Liver (tissue), 9 donors: ENCODE measurements around the gene LTA4H. TPM values are rescaled to one million over a fixed set of nuclear protein-coding genes. Genes with fewer than 3 reads are reported as not detected.

Experiments used
- DNase-seq: peaks from one replicate; pipeline ENCODE4 v3.0.0-alpha.2; 2017; ENCODE audit warnings: low spot score
- H3K27ac ChIP-seq, 2 donors: one replicate each; pipeline ENCODE4 v1.7.0; 2013; ENCODE audit warnings: inconsistent platforms in 2 of 2, low read length in 2 of 2, control low read depth in 1 of 2, low read depth in 1 of 2, mild to moderate bottlenecking in 1 of 2
- H3K27me3 ChIP-seq, 4 donors: one replicate each; pipeline versions ENCODE4 v1.6.1 to v1.7.0; 2013; ENCODE audit warnings: low read length in 3 of 4, inconsistent platforms in 1 of 4, mild to moderate bottlenecking in 1 of 4, moderate library complexity in 1 of 4; ENCODE audit not compliant: control insufficient read depth in 4 of 4, insufficient read depth in 4 of 4
- H3K36me3 ChIP-seq, 4 donors: one replicate each; pipeline versions ENCODE4 v1.6.1 to v1.7.0; 2013; ENCODE audit warnings: low read length in 3 of 4, mild to moderate bottlenecking in 3 of 4, low read depth in 1 of 4, moderate library complexity in 1 of 4; ENCODE audit not compliant: control insufficient read depth in 4 of 4, insufficient read depth in 3 of 4
- H3K4me1 ChIP-seq, 4 donors: one replicate each; pipeline versions ENCODE4 v1.6.1 to v1.7.0; 2013; ENCODE audit warnings: low read length in 3 of 4, mild to moderate bottlenecking in 3 of 4, moderate library complexity in 1 of 4; ENCODE audit not compliant: control insufficient read depth in 4 of 4, insufficient read depth in 4 of 4
- H3K4me3 ChIP-seq, 3 donors: one replicate each; pipeline versions ENCODE4 v1.6.1 to v1.7.0; 2013; ENCODE audit warnings: low read length in 3 of 3, control low read depth in 1 of 3, low read depth in 1 of 3, mild to moderate bottlenecking in 1 of 3
- H3K9ac ChIP-seq, 2 donors: one replicate each; pipeline ENCODE4 v1.7.0; 2013; ENCODE audit warnings: low read length in 2 of 2, mild to moderate bottlenecking in 2 of 2, moderate library complexity in 2 of 2, control low read depth in 1 of 2, low read depth in 1 of 2
- H3K9me3 ChIP-seq, 4 donors: one replicate each; pipeline versions ENCODE4 v1.6.1 to v1.7.0; 2013; ENCODE audit warnings: low read length in 3 of 4; ENCODE audit not compliant: control insufficient read depth in 4 of 4
- EGR1 ChIP-seq, 2 donors: IDR thresholded peaks; 2 replicates each; pipeline ENCODE4 v1.6.1; 2016 to 2018; ENCODE audit warnings: antibody characterized with exemption in 2 of 2, low read depth in 2 of 2
- FOXA1 ChIP-seq: IDR thresholded peaks from 2 replicates; pipeline ENCODE4 v1.6.1; 2016; ENCODE audit warnings: antibody characterized with exemption
- FOXA2 ChIP-seq: IDR thresholded peaks from 2 replicates; pipeline ENCODE4 v1.6.1; 2016; ENCODE audit warnings: antibody characterized with exemption
- GABPA ChIP-seq, 2 donors: IDR thresholded peaks in 1 of 2; conservative IDR thresholded peaks in 1 of 2; 2 replicates each; pipeline ENCODE4 v1.6.1; 2016; ENCODE audit warnings: antibody characterized with exemption in 2 of 2, mild to moderate bottlenecking in 1 of 2, moderate library complexity in 1 of 2
- HNF4A ChIP-seq, 2 donors: conservative IDR thresholded peaks; 2 replicates each; pipeline ENCODE4 v1.6.1; 2016; ENCODE audit warnings: antibody characterized with exemption in 2 of 2, mild to moderate bottlenecking in 2 of 2
- HNF4G ChIP-seq: IDR thresholded peaks from 2 replicates; pipeline ENCODE4 v1.6.1; 2016; ENCODE audit warnings: antibody characterized with exemption
- JUND ChIP-seq, 2 donors: IDR thresholded peaks; 2 replicates each; pipeline ENCODE4 v1.6.1; 2016; ENCODE audit warnings: antibody characterized with exemption in 2 of 2
- NR2F2 ChIP-seq: IDR thresholded peaks from 2 replicates; pipeline ENCODE4 v1.6.1; 2016; ENCODE audit warnings: antibody characterized with exemption
- RAD21 ChIP-seq, 2 donors: IDR thresholded peaks; 2 replicates each; pipeline ENCODE4 v1.6.1; 2016; ENCODE audit warnings: antibody characterized with exemption in 2 of 2, mild to moderate bottlenecking in 2 of 2
- TAF1 ChIP-seq: conservative IDR thresholded peaks from 2 replicates; pipeline ENCODE4 v1.6.1; 2016; ENCODE audit warnings: antibody characterized with exemption, mild to moderate bottlenecking
- WGBS: extraction: QIAGEN DNeasy Blood & Tissue Kit; methylation state at CpG from one replicate; pipeline ENCODE4 v1.1.7; 2013; 5-methylcytosine and 5-hydroxymethylcytosine counted together
- polyA plus RNA-seq, 2 donors: library from polyadenylated mRNA; stranded (reverse) in 1 of 2; unstranded in 1 of 2; fragments of 200-250 nt in 1 of 2; fragments of >200 nt in 1 of 2; fragmentation: Nextera tagmentation in 1 of 2; extraction: Ambion mirVana in 1 of 2; gene quantifications; one replicate each; pipeline versions ENCODE4 v1.2.1 to v1.2.3, GENCODE V29; 2013 to 2015
- total RNA-seq, 2 donors: library from RNA; depleted of rRNA; stranded (reverse); fragments of >200 nt; gene quantifications; one replicate each; pipeline ENCODE4 v1.2.3, GENCODE V29; 2014
- TF ChIP-seq, protein P1 (sequence below): IDR thresholded peaks from 2 replicates; pipeline ENCODE4 v1.6.1; 2016; ENCODE audit warnings: antibody characterized with exemption
- TF ChIP-seq, protein P2 (sequence below): IDR thresholded peaks from 2 replicates; pipeline ENCODE4 v1.6.1; 2016; ENCODE audit warnings: antibody characterized with exemption, mild to moderate bottlenecking
- TF ChIP-seq, protein P3 (sequence below): fragments of 150-350 bp; IDR thresholded peaks from 2 replicates; pipeline ENCODE4 v1.5.1; 2017; ENCODE audit warnings: improper control_type of control experiment, low read depth, low read length; ENCODE audit not compliant: missing input control
- TF ChIP-seq, protein P4 (sequence below): IDR thresholded peaks from 2 replicates; pipeline ENCODE4 v1.6.1; 2016; ENCODE audit warnings: antibody characterized with exemption
- donor health status: healthy.
- donor health status: healthy.
- donor health status: healthy.
- donor health status: healthy.
- donor health status: healthy.

Gene LTA4H
- total and polyA plus RNA-seq, 4 donors = 16.6 to 34.5 (median 20.9) TPM

DNA sequence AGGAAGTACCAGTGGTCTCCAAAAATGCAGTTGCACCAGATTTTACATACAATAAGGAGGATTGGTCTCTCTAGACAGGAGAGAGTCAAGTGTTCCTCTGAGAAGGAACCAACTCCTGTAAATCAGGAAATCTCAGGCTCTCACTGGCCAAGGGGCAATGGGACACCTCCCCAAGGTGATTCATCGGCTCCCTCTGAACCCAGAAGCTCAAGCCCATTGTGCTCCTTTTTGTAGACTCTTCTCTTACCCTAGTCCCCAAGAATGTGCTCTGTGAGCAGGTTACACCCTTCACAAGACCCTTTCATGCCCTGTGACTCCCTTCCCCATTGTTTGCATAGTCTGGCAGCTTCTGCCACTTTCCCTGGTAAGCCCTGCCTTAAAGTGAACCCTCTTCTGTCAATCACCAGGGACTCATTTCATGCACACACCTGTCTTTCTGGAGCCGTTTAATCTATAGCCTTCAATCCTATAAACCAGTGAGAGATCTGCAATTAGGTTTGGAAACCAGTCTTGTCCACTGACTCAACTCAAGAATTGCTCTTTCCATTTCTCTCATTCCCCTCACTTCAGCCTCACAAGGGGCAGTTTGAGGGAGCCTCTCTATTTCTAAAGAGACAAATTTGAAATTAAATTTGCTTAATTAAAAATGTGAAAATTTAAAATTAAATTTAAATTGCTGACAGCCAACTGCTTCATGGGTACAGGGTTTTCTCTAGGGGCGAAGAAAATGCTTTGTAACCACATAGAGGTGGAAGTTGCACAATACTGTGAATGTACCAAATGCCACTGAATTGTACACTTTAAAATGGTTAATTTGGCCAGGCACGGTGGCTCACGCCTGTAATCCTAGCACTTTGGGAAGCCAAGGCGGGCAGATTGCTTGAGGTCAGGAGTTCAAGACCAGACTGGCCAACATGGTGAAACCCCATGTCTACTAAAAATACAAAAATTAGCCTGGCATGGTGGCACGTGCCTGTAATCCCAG is 38.3 kb upstream of the LTA4H start:
- H3K4me3 ChIP-seq = no peak overlapping the region
- H3K9me3 ChIP-seq = no peaks in the 10 kb centered on the region
- no peak overlapping the region for H3K27ac ChIP-seq
- H3K36me3 ChIP-seq = no peaks in the 10 kb centered on the region
- H3K4me1 ChIP-seq = no peaks in the 10 kb centered on the region
- TF ChIP-seq, protein P1, sequence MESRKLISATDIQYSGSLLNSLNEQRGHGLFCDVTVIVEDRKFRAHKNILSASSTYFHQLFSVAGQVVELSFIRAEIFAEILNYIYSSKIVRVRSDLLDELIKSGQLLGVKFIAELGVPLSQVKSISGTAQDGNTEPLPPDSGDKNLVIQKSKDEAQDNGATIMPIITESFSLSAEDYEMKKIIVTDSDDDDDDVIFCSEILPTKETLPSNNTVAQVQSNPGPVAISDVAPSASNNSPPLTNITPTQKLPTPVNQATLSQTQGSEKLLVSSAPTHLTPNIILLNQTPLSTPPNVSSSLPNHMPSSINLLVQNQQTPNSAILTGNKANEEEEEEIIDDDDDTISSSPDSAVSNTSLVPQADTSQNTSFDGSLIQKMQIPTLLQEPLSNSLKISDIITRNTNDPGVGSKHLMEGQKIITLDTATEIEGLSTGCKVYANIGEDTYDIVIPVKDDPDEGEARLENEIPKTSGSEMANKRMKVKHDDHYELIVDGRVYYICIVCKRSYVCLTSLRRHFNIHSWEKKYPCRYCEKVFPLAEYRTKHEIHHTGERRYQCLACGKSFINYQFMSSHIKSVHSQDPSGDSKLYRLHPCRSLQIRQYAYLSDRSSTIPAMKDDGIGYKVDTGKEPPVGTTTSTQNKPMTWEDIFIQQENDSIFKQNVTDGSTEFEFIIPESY = no peak
- TF ChIP-seq FOXA1 = no peak
- TF ChIP-seq EGR1 (IDR thresholded peaks at IDR 0.05; ENCODE audit: low read depth in 2 of 2) = no peak
- no peak for TF ChIP-seq NR2F2
- no peaks in the 10 kb centered on the region for H3K27me3 ChIP-seq
- no peak overlapping the region for H3K9ac ChIP-seq
- DNase-seq = no peak
- WGBS = 67% methylated on average over 7 of the region's 7 CpGs

DNA sequence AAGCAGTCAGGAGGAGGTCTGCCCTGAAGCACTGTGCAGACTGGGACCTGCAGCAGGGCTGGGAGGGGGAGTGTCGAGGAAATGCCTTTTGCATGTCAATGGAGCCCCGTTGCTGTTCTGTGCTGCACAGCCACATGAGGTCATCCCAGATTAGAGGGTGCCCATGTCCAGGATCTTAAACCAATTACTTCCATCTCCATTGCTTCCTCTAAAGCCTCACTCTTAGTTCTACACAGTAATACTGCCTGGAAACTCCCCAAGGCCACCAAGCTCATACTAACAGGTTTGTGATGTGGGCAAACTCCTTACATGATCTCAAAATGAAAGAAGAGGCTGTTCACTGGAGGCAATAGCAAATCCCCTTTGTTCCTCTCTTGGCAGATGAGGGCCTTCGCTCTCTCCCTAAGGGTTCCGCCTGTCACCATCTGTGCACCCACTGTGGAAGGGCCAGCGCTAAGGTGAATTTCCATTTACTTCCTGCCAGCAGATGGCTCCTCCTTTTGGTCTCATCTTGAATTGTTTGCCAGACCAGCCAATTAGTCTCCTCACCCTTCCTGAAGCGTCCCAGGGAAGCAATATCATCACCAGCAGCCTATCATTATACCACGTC is 35.4 kb upstream of the LTA4H start:
- TF ChIP-seq RAD21 (IDR thresholded peaks at IDR 0.05) (peak; percentile 11 to 19), HNF4A (conservative IDR thresholded peaks at IDR 0.05) (no peak)
- Histone ChIP-seq H3K4me1 (no peaks in the 10 kb centered on the region), H3K4me3 (no peak overlapping the region), H3K36me3 (no peaks in the 10 kb centered on the region), H3K27me3 (no peaks in the 10 kb centered on the region), H3K9ac (no peak overlapping the region), H3K9me3 (no peaks in the 10 kb centered on the region), H3K27ac (no peak overlapping the region)
- 50% methylated on average over 7 of the region's 7 CpGs for WGBS
- DNase-seq = no peak

DNA sequence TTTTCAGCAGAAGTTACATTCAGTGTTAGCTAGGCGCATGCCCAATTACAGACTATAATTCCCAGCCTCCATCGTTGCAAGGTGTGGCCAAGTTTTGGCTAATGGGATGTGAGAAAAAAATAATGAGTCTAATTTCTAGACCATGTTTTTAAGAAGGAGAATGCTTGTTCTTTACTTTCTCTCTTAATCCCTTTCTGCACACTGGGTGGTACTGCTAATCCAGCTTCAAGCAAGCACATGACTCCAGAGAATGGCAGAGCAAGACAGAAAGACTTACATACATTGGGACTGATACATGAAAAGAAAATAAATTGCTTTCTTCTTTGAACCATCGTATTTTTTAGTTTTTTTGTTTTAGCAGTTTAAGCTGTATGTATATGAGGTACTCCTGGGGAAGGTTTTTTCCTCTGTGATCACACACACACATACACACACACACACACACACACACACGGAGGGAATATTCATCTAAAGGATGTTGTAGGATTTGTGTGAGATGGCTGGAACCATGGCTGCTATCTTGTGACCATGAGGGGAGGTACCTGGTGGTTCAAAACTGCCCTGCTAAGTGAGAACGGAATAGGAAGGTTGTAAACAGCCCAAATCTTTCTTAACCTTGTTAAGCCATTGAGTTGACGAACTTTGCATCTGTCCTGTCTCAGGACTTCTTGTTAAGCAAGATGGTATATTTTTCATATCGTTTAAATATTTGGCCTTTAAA is 34.3 kb upstream of the LTA4H start:
- TF ChIP-seq, protein P2, sequence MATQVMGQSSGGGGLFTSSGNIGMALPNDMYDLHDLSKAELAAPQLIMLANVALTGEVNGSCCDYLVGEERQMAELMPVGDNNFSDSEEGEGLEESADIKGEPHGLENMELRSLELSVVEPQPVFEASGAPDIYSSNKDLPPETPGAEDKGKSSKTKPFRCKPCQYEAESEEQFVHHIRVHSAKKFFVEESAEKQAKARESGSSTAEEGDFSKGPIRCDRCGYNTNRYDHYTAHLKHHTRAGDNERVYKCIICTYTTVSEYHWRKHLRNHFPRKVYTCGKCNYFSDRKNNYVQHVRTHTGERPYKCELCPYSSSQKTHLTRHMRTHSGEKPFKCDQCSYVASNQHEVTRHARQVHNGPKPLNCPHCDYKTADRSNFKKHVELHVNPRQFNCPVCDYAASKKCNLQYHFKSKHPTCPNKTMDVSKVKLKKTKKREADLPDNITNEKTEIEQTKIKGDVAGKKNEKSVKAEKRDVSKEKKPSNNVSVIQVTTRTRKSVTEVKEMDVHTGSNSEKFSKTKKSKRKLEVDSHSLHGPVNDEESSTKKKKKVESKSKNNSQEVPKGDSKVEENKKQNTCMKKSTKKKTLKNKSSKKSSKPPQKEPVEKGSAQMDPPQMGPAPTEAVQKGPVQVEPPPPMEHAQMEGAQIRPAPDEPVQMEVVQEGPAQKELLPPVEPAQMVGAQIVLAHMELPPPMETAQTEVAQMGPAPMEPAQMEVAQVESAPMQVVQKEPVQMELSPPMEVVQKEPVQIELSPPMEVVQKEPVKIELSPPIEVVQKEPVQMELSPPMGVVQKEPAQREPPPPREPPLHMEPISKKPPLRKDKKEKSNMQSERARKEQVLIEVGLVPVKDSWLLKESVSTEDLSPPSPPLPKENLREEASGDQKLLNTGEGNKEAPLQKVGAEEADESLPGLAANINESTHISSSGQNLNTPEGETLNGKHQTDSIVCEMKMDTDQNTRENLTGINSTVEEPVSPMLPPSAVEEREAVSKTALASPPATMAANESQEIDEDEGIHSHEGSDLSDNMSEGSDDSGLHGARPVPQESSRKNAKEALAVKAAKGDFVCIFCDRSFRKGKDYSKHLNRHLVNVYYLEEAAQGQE = no peak
- no peak for TF ChIP-seq JUND (IDR thresholded peaks at IDR 0.05)
- TF ChIP-seq, protein P3, sequence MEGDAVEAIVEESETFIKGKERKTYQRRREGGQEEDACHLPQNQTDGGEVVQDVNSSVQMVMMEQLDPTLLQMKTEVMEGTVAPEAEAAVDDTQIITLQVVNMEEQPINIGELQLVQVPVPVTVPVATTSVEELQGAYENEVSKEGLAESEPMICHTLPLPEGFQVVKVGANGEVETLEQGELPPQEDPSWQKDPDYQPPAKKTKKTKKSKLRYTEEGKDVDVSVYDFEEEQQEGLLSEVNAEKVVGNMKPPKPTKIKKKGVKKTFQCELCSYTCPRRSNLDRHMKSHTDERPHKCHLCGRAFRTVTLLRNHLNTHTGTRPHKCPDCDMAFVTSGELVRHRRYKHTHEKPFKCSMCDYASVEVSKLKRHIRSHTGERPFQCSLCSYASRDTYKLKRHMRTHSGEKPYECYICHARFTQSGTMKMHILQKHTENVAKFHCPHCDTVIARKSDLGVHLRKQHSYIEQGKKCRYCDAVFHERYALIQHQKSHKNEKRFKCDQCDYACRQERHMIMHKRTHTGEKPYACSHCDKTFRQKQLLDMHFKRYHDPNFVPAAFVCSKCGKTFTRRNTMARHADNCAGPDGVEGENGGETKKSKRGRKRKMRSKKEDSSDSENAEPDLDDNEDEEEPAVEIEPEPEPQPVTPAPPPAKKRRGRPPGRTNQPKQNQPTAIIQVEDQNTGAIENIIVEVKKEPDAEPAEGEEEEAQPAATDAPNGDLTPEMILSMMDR = no peak
- TF ChIP-seq HNF4G = no peak
- TF ChIP-seq FOXA2 = no peak
- no peak for TF ChIP-seq TAF1
- TF ChIP-seq GABPA (IDR thresholded peaks at IDR 0.05 in 1 of 2, conservative IDR thresholded peaks at IDR 0.05 in 1 of 2) = no peak
- TF ChIP-seq, protein P4, sequence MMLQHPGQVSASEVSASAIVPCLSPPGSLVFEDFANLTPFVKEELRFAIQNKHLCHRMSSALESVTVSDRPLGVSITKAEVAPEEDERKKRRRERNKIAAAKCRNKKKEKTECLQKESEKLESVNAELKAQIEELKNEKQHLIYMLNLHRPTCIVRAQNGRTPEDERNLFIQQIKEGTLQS = no peak
- TF ChIP-seq EGR1 (IDR thresholded peaks at IDR 0.05; ENCODE audit: low read depth in 2 of 2) = no peak
- no peak for TF ChIP-seq FOXA1
- Histone ChIP-seq H3K9me3 (no peaks in the 10 kb centered on the region), H3K36me3 (no peaks in the 10 kb centered on the region), H3K4me3 (no peak overlapping the region), H3K27ac (no peak overlapping the region), H3K9ac (no peak overlapping the region), H3K27me3 (no peaks in the 10 kb centered on the region), H3K4me1 (no peaks in the 10 kb centered on the region)
- WGBS = 87% methylated on average over 7 of the region's 7 CpGs
- no peak for DNase-seq
